HG03060 (cell line): ENCODE measurements around the gene ATG9B.
"Not testable (repeated sequence)": the region's sequence is repeated elsewhere in the genome, so short reads cannot be mapped to it uniquely, and the experiment has no call there.

ENCODE experiments used
- ATAC-seq: cut with Tn5 transposase; IDR thresholded peaks from one replicate; pipeline ENCODE4 v1.9.1; 2021; ENCODE audit warnings: low read depth, moderate number of reproducible peaks; ENCODE audit not compliant: unreplicated experiment

The ATG9B gene

DNA sequence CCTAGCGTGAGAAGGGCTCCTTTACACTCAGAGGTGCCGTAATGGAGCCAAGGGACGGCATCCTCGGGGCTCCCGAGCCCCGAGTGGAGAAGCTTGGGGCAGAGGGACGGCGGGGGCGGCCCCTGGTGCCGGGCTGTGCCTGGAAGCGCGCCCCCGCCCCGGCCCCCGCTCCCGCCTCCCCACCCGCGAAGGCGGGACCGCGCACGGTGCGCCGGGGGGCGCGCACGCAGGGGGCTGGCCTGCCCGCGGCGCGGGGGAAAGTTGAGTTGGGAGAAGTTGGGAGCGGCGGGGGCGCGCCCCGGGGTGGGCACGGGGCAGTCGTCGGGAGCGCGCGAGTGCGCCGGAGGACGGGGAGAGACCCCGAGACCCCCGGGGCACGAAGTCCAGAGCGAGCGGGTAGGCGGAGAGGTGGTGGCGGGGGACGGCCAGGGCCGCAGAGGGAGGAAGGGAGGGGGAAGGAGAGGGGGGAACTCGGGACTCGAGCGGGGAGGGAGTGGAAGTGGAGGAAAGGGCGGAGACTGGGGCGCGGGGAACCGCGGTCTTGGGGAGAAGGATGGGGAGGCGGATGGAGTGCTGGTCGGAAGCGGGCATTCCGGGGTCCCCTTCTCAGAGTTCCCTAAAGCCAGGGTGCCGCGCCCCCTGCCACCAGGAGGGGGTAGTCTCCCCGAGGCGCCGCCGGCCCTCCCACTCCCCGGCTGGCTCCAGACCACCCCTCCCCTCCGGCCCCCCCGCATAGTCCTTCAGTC lies 35.2 kb upstream of the ATG9B start, which contains the start of gene SLC4A2:
Gene SLC4A2 (plus strand): TSS at position 223 of the 746 bp plus-strand sequence. CDS start 2,399 bp downstream, outside the sequence.
- no peak for ATAC-seq

DNA sequence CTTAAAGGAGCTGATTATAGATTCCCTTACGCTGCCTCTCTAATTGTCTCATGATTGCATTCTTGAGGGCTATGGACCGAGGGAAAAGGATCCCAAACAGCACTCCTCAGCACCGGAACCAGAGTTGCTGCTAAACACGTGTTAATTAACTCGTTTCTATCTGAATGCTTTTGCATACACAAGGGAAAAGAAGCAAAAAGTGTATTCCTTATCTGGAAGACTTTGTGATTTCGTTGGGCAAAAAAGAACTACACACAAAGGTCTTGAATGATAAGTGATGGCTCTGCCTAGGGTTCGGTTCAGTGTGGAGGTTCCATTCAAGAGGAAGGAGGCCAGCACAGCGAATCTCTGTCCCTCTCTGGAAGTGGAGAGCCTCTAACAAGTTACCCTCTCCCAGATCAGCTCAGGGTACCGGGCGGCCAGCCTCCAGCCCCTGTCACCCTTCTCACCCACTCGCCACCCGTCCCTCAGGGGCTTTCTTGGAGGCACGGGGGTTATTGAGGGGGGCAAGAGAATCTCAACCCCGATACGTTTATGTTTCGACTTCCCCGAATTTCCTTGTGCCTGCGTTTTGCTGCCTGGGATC lies 34.6 kb upstream of the ATG9B start:
- ATAC-seq, result no peak

DNA sequence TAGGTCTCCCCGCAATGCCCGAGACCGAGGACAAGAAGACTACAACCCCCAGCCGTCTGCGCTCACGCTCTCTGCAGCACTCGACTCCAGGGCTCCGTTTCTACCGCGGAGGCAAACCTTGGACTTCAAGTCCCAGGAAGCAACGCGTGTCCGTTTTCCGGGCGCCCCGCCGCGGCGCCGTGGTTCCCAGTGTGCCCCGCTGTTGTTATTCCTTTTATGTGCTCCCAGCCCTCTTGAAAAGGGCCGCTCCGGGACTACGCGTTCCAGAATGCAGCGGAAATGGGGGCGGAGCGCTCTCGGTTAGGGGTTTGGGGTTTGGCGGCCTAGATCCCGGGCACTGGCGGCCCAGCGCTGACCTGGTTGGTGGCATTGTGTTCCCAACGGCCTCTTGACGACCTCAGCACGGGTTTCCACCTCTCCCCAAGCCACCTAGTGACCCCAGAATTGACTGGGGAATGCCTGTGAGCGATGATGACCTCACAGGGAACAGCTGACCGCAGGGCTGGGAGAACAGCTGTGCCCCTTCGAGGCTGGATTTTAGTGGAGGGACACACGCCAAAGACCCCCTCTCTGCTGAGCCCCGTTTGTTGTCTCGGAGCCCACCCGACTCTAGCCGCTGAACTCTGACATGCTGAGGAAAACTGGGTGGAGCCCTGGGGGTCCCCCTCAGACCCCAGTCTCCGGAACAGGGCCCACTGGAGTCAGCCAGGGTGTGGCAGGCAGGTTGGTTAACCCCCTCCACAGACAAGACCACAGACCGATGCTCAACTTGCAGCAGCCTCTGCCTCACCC lies 33.9 kb upstream of the ATG9B start:
- ATAC-seq, result peak; percentile 77

DNA sequence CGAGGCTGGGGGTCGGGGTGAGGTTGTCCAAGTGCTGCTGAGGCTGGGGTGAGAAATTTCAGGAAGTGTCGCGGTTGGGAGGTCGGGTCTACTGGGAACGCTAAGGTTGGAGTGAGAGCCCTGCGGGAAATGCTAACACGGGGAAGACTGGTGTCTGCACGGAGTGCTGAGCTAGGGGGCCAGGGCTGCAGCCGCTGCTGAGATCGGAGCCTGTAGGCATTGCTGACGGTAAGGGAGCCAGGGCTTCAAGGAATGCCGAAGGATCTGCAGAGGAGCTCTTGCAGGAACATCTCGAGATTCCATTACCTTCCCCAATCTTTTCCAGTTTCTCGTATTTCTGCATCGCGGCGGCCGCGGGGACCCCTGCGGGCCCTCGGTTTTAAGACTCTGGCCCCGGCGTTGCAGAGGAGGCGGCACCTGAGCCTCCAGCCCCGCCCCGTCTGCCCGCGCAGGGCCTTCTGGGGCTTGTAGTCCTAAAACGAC lies 33.3 kb upstream of the ATG9B start, which contains the start of gene CDK5:
Gene CDK5 (minus strand): TSS at position 392 of the 483 bp plus-strand sequence. CDS start 49 bp downstream, at position 343.
- peak; percentile 17 for ATAC-seq

DNA sequence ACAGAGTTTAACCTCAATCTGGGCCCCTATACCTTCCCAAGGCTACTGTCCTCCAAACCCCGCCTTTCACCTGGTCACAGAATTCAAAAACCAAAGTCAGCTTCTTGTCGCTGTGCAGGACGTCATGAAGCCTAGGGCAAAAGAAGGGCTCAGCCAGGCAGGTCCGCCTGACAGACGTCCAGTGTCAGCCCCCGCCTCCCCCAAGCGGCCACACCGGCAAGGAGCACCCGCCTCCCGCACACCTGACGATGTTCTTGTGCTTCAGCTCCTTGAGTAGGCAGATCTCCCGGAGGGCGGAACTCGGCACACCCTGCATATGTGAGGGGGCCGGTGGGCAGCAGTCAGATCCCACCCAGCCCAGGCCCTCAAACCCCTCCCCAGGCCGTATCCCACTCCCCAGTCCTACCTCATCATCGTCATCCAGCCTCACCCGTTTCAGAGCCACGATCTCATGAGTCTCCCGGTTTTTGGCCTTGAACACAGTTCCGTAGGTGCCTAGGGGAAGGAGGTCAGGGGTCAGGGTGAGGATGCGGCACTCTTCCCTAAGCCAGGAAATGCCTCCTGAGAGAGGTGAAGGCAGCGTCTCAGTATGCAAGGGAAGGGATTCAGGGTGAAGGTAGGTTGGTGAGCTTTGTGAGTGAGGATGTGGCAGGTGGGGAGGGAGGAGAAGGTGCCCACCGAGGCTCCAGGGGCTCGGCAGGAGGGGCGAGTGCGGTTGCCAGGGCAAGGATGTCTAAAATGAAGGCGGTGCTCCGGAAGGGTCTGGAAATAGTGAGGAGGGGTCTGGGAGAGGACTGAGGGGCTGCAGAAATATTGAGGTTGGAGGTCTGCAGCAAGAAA lies 32.6 kb upstream of the ATG9B start:
- ATAC-seq, result no peak

DNA sequence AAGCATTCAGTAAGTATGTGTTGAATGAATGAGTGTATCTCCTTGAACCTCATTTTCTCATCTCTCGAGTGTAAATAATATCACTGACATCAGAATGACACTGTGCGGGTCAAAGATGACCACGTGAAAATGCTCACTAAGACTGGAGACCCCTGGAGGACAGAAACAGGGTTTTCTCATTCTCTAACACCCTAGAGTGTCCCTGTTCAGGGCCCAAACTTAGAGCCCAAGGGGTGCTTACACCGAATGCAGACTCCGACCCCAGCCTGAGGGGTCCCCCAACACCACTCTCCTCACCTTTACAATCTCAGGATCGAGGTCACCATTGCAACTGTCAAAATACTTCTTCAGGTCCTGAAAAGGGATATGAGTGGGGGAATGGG lies 32.0 kb upstream of the ATG9B start:
- ATAC-seq, result no peak

DNA sequence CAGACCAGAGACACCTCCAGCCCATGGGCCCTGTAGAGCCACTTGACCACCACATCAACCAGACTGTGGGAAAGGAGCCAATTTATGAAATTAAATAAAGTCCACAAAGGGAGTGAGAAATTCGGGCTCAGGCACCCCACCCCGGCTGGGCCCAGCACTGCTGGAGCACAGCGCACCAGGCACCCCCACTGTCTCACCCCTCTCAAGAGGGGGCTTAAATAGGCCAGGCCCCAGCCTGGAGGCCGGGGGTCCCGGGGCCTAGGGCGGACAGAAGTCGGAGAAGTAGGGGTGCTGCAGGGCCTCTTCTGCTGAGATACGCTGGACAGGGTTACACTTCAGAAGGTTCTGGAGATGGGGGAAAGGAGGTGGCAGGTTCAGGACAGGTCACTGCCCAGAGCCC lies 29.5 kb upstream of the ATG9B start:
- no peak for ATAC-seq

DNA sequence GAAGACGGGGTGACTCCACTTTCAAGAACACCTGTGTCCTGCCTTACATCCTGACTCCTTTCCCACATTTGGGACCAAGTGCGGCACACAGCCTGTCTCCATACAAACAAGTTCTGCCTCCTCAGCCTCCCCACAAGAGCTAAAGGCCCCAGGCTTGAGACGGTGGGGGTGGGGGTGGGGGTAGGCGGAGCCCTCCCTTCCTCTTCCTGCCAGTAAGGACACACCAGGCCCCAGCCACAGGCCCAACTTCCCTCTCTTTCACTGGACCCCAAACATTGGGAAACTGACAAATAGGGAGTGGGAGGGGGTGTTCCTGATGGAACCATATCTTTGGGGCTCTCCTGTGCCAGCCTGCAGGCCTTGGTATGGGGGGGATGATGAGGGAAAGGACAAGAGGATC lies 28.8 kb upstream of the ATG9B start:
- no peak for ATAC-seq

DNA sequence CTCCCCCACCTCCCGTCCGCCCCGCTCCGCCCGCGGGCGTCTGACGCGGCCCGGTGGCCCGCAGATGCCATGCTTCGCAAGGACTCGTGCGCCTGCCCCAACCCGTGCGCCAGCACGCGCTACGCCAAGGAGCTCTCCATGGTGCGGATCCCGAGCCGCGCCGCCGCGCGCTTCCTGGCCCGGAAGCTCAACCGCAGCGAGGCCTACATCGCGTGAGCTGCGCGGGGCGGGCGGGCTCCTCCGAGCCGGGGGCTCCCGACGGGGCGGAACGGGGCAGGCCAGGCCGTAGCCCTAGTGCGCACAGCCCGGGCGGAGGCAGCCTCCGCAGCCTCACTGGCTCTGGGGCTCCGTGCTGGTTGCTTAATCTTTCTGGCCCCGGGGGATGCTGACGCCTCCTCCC lies 26.8 kb upstream of the ATG9B start:
- ATAC-seq, result no peak

DNA sequence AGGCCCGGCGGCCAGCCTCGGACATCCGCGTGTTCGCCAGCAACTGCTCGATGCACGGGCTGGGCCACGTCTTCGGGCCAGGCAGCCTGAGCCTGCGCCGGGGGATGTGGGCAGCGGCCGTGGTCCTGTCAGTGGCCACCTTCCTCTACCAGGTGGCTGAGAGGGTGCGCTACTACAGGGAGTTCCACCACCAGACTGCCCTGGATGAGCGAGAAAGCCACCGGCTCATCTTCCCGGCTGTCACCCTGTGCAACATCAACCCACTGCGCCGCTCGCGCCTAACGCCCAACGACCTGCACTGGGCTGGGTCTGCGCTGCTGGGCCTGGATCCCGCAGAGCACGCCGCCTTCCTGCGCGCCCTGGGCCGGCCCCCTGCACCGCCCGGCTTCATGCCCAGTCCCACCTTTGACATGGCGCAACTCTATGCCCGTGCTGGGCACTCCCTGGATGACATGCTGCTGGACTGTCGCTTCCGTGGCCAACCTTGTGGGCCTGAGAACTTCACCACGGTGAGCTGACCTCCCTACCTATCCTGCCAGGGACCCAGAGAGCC lies 24.7 kb upstream of the ATG9B start:
- ATAC-seq, result no peak

DNA sequence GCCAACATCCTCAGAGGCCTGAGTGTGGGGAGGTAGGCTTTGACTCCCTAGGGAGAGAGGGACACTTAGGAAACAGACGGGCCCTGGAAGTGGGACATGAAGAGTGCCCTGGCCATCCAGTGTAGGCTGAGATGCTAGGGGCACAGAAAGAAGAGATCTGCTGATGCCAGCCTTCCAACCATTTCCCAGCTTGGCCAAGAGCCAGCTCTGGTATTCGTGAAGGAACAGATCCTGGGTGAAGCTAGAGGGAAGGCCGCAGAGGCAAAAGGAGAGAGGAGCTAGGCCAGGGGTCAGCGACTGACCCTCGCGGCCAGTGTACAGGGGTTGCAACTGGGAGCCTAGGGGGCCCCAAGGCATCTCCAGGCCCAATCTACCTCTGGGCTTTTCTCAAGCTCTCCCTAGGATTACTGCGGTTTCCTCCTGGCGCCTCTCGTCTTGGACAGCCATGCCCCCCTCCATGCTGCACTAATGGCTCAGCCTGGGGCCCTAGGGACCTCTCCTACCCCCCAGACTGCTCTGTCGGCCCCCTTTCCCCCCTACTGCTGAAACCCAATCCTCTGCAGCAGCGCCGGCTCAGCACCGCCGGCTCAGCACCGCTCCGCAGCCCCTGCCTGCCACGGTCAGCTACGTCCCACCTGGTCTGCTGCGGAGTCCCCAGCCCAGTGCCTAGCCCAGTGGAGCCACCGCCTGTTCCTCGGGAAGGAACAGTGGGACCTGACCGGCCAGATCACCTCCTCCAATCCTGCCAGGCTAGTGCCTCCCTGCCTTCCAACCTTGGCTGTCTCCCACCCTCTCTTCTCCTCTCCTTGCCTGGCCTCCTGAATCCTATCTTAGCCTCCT lies 23.9 kb upstream of the ATG9B start, which contains the start of gene ASIC3:
Gene ASIC3 (plus strand): TSS at position 556 of the 840 bp plus-strand sequence. CDS start 355 bp downstream, outside the sequence.
- no peak for ATAC-seq

DNA sequence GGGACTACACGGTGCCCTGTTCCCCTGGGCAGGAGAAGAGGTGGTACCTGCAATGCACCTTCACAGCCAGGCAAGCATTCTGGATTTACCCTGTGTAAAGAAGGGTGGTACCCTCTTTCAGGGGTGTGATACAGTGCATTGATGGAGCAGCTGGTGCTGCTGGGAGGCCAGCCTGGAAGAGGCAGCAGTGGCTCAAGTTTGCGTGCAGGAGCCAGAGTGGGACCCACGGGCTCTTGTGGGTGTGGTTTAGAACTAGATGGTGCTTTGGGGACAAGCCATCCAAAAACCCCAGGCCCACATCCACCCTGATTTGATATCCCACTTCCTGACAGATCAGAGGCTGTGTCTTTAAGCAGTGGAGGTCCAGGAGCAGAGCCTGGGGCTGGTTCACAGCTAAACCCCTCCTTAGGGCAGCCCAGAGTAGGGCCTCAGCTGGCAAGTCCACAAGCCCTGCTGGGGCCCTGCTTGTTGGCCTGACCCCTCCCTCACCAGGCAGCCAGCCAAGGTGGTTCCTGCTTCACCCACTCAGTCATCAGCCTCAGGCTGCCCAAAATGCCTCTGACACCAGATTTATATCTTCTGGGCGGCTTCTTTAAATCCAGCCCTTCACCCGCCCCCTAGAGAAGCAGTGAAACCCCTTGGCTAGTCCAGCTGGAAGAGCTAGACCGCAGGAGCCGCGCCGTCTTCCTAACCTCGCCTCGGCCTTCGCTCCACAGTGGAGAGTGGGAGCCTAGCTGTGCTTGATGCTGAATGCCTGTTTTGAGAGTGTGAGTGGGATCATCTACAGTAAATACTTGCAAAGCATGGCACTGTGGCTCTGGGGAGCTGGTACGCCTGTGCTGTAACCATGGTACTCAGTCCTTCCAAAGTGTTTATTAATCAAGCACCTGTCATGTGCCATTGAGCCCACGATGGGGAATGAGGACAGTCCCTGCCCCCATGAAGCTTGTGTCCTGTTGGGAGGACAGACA lies 22.6 kb upstream of the ATG9B start:
- ATAC-seq, result no peak

DNA sequence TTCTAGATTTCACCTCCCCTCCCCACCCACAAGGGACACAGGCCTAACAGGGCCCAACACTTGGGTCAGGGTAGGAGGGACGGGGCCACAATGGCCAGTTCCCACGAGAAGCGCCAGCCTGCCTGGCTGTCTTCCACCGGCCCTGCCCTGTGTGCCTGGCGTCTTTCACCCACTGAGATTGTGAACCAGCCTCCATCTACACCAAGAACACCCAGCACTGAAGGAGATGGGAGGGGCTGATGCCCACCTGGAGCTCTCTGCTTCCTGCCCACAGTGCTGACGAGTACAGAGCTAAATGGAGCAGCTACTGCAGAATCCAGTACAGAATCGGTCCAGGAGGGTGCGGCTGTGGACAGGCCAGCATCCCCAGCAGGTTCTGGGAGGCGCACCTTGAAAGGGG lies 21.7 kb upstream of the ATG9B start:
- ATAC-seq, result no peak

DNA sequence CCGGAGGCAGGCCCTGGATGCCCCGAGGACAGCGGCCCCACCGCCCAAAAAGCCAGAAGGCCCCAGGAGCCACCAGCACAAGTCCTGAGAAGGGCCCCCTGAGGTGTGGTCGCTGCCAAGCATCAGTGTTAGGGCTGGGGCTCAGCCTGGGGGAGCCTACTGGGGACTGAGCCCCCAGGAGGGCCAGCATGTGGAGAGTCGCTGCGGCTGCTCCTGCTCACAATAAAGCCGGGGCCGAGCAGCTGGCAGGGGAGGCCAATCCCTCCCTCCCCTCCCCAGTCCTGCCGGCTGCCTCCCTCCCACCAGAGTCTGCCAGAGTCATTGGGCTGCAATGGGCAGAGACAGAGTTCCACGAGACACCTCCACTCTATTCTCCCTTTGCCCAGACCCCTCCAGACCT lies 21.0 kb upstream of the ATG9B start:
- no peak for ATAC-seq

DNA sequence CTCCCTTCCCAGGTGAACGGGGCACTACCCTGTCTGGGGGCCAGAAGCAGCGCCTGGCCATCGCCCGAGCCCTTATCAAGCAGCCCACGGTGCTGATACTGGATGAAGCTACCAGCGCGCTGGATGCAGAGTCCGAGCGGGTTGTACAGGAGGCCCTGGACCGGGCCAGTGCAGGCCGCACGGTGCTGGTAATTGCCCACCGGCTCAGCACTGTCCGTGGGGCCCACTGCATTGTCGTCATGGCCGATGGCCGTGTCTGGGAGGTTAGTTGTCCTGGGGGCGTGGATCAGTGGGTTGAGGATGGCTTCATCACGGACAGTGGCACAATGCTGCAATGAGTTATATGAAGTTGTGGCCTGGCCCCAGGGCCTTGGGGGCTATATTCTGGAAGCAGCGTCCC lies 19.7 kb upstream of the ATG9B start:
- no peak for ATAC-seq

DNA sequence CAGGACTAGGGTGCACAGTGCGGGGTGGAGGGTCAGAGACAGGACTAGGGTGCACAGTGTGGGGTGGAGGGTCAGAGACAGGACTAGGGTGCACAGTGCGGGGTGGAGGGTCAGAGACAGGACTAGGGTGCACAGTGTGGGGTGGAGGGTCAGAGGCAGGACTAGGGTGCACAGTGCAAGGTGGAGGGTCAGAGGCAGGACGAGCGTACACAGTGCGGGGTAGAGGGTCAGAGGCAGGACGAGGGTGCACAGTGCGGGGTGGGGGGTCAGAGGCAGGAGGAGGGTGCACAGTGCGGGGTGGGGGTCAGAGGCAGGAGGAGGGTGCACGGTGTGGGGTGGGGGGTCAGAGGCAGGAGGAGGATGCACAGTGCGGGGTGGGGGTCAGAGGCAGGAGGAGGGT lies 19.2 kb upstream of the ATG9B start:
- ATAC-seq, result not testable (repeated sequence)

DNA sequence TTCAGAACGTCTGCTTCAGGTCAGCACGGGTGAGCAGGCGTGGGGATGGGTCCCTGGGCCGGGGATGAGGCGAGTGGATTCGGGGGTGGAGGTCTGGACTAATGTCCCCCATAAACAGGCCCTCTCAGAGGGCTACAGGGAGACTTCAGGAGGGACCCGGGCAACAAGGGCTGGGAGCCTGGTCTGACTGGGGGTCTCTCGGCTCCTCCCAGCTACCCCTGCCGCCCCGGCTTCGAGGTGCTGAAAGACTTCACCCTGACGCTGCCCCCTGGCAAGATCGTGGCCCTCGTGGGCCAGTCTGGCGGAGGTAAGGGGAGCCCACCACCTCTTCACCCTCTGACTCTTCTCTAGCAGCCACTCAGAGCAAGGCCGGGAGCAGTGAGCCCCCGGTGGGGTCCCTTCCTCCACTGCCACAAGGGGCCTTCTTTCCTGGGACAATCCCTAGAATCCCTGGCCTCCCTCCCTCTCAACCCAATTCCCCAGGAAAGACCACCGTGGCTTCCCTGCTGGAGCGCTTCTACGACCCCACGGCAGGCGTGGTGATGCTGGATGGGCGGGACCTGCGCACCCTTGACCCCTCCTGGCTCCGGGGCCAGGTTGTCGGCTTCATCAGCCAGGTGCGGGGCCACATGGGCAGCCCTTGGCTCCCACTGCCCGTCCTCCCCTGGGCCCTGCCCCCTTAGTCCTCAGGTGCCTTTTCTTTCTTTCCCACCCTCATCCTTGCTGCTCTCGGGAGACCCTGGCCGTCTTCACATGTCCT lies 16.5 kb upstream of the ATG9B start:
- ATAC-seq, result no peak
